H7 (cell line): ENCODE data around the gene PLPP6. TPM values are rescaled to one million over a fixed set of nuclear protein-coding genes. Genes with fewer than 3 reads are reported as not detected.
A peak's percentile ranks its signal among the peaks of the same experiment; 100 is the strongest.
"Not testable (repeated sequence)": the region's sequence is repeated elsewhere in the genome, so short reads cannot be mapped to it uniquely, and the experiment has no call there.

ENCODE experiments used
- DNase-seq: peaks from one replicate; pipeline ENCODE4 v3.0.0; 2012
- H3K27me3 ChIP-seq: 2 replicates; pipeline ENCODE4 v1.6.0; 2011; ENCODE audit warnings: mild to moderate bottlenecking, low read length; ENCODE audit not compliant: control insufficient read depth, insufficient read depth
- H3K36me3 ChIP-seq: replicated peaks from 2 replicates; pipeline ENCODE4 v1.5.1; 2011; ENCODE audit warnings: low read length; ENCODE audit not compliant: control insufficient read depth, insufficient read depth
- H3K4me3 ChIP-seq: 2 replicates; pipeline ENCODE4 v1.5.1; 2011; ENCODE audit warnings: low read depth, mild to moderate bottlenecking, control low read depth, low read length, moderate library complexity; ENCODE audit not compliant: insufficient read depth
- total RNA-seq: library from RNA; depleted of rRNA; stranded (reverse); fragments of >200 nt; shearing (Covaris generic); gene quantifications from 2 replicates; pipeline ENCODE4 v1.2.3, GENCODE V29; 2014

The PLPP6 gene
- total RNA-seq, 1 experiment from 2014 or later, result 5.8 TPM

GRCh38 chr9:4654538-4654937 is 7.6 kb upstream of the PLPP6 start:
- Histone ChIP-seq H3K27me3 (no peaks in the 10 kb centered on the region), H3K36me3 (no peaks in the 10 kb centered on the region), H3K4me3 (no peak overlapping the region)
- no peak for DNase-seq

GRCh38 chr9:4656196-4656595 is 5.9 kb upstream of the PLPP6 start:
- not testable (repeated sequence) for H3K4me3 ChIP-seq, DNase-seq, H3K36me3 ChIP-seq, H3K27me3 ChIP-seq

- Histone ChIP-seq H3K4me3 (no peak overlapping the region), H3K36me3 (no peaks in the 10 kb centered on the region), H3K27me3 (no peaks in the 10 kb centered on the region)
- no peak for DNase-seq
Measured at GRCh38 chr9:4656621-4657020, 5.5 kb upstream of the PLPP6 start.

- H3K36me3 ChIP-seq, result no peaks in the 10 kb centered on the region
- no peak for DNase-seq
- H3K4me3 ChIP-seq, result no peak overlapping the region
- H3K27me3 ChIP-seq, result no peaks in the 10 kb centered on the region
Measured at GRCh38 chr9:4657426-4658159, 4.5 kb upstream of the PLPP6 start.

- DNase-seq, H3K36me3 ChIP-seq, H3K27me3 ChIP-seq, H3K4me3 ChIP-seq: not testable (repeated sequence)
Measured at GRCh38 chr9:4660665-4661064, 1.4 kb upstream of the PLPP6 start.

- no peaks in the 10 kb centered on the region; the same call in 1 of the 2 replicates for H3K27me3 ChIP-seq
- H3K4me3 ChIP-seq, result no peak overlapping the region
- no peaks in the 10 kb centered on the region for H3K36me3 ChIP-seq
- DNase-seq, result no peak
Measured at GRCh38 chr9:4661165-4661564, 929 bp upstream of the PLPP6 start.

- Histone ChIP-seq H3K36me3 (no peaks in the 10 kb centered on the region), H3K27me3 (peaks cover 3% of the 10 kb centered on the region), H3K4me3 (peak overlapping the region; percentile 32)
- no peak for DNase-seq
Measured at GRCh38 chr9:4661611-4662010, 483 bp upstream of the PLPP6 start.

- Histone ChIP-seq H3K27me3 (peaks cover 5% of the 10 kb centered on the region), H3K36me3 (no peaks in the 10 kb centered on the region), H3K4me3 (peak overlapping the region; percentile 90)
- DNase-seq, result no peak
Measured at GRCh38 chr9:4662989-4663792, 1.1 kb downstream of the PLPP6 start.

GRCh38 chr9:4663956-4664355 is 1.9 kb downstream of the PLPP6 start:
- Histone ChIP-seq H3K27me3 (peaks cover 5% of the 10 kb centered on the region), H3K4me3 (no peak overlapping the region), H3K36me3 (no peaks in the 10 kb centered on the region)
- DNase-seq, result no peak

- Histone ChIP-seq H3K4me3 (no peak overlapping the region), H3K27me3 (peaks cover 5% of the 10 kb centered on the region), H3K36me3 (no peaks in the 10 kb centered on the region)
- DNase-seq, result no peak
Measured at GRCh38 chr9:4665357-4665756, 3.3 kb downstream of the PLPP6 start.

GRCh38 chr9:4666042-4666699 is 4.1 kb downstream of the PLPP6 start, which contains the start of gene SPATA6L:
Gene SPATA6L, minus strand, starts transcription at chr9:4666480. Its CDS starts 230 bp downstream, at chr9:4666250.
- Histone ChIP-seq H3K27me3 (peaks cover 5% of the 10 kb centered on the region), H3K36me3 (no peaks in the 10 kb centered on the region), H3K4me3 (peak within 1 kb of the TSS; percentile 50)
- DNase-seq, result peak; percentile 64

- H3K27me3 ChIP-seq, result peaks cover 5% of the 10 kb centered on the region
- no peak overlapping the region for H3K4me3 ChIP-seq
- H3K36me3 ChIP-seq, result no peaks in the 10 kb centered on the region
Measured at GRCh38 chr9:4667681-4668080, 5.6 kb downstream of the PLPP6 start.

GRCh38 chr9:4668604-4669003 is 6.5 kb downstream of the PLPP6 start:
- H3K27me3 ChIP-seq, result peaks cover 5% of the 10 kb centered on the region
- no peaks in the 10 kb centered on the region for H3K36me3 ChIP-seq
- no peak for DNase-seq
- H3K4me3 ChIP-seq, result no peak overlapping the region

More at GRCh38 chr9:4667681-4668080, 5.6 kb downstream of the PLPP6 start:
- DNase-seq, result no peak

- no peaks in the 10 kb centered on the region for H3K36me3 ChIP-seq
- H3K27me3 ChIP-seq, result peaks cover 5% of the 10 kb centered on the region
- H3K4me3 ChIP-seq, result no peak overlapping the region
- DNase-seq, result no peak
Measured at GRCh38 chr9:4669890-4670289, 7.8 kb downstream of the PLPP6 start.
